MM.1S (cell line): ENCODE measurements around the gene PKHD1.
"Not testable (repeated sequence)": the region's sequence is repeated elsewhere in the genome, so short reads cannot be mapped to it uniquely, and the experiment has no call there.

Experiments
- DNase-seq: peaks from one replicate; pipeline ENCODE4 v3.0.0-alpha.2; 2015
- H2AFZ ChIP-seq: fragments of 300-600 bp; sonication (generic); 2 replicates; pipeline ENCODE4 v1.6.0; 2016; ENCODE audit warnings: antibody characterized with exemption, low read length
- H3F3A ChIP-seq: fragments of 300-600 bp; sonication (generic); 2 replicates; pipeline ENCODE4 v1.6.1; 2016; ENCODE audit warnings: mild to moderate bottlenecking, antibody characterized with exemption, low read length, moderate library complexity, mixed read lengths; ENCODE audit not compliant: insufficient read depth
- H3K27ac ChIP-seq: fragments of 300-600 bp; sonication (generic); 2 replicates; pipeline ENCODE4 v1.5.1; 2016; ENCODE audit warnings: mild to moderate bottlenecking, low read length
- H3K27me3 ChIP-seq: fragments of 300-600 bp; sonication (generic); replicated peaks from 2 replicates; pipeline ENCODE4 v1.6.0; 2016; ENCODE audit warnings: low read length; ENCODE audit not compliant: insufficient read depth
- H3K36me3 ChIP-seq: fragments of 300-600 bp; sonication (generic); replicated peaks from 2 replicates; pipeline ENCODE4 v1.6.1; 2016; ENCODE audit warnings: mild to moderate bottlenecking, low read length, mixed read lengths; ENCODE audit not compliant: insufficient read depth
- H3K4me1 ChIP-seq: fragments of 300-600 bp; sonication (generic); 2 replicates; pipeline ENCODE4 v1.6.1; 2016; ENCODE audit warnings: low read length, mixed read lengths
- H3K4me2 ChIP-seq: fragments of 300-600 bp; sonication (generic); 2 replicates; pipeline ENCODE4 v1.6.0; 2016; ENCODE audit warnings: low read depth, low read length
- H3K4me3 ChIP-seq: fragments of 300-600 bp; sonication (generic); 2 replicates; pipeline ENCODE4 v1.5.1; 2016; ENCODE audit warnings: low read length, mixed read lengths
- H3K79me2 ChIP-seq: fragments of 300-600 bp; sonication (generic); 2 replicates; pipeline ENCODE4 v1.6.1; 2016; ENCODE audit warnings: mixed run types, low read length, mixed read lengths
- H3K9ac ChIP-seq: fragments of 300-600 bp; sonication (generic); 2 replicates; pipeline ENCODE4 v1.6.1; 2016; ENCODE audit warnings: low read length, mixed read lengths
- H3K9me2 ChIP-seq: fragments of 300-600 bp; sonication (generic); replicated peaks from 2 replicates; pipeline ENCODE4 v1.6.1; 2016; ENCODE audit warnings: mild to moderate bottlenecking, low read length, mixed read lengths; ENCODE audit not compliant: insufficient read depth
- H3K9me3 ChIP-seq: fragments of 300-600 bp; sonication (generic); replicated peaks from 2 replicates; pipeline ENCODE4 v1.6.1; 2016; ENCODE audit warnings: mild to moderate bottlenecking, low read length, mixed read lengths; ENCODE audit not compliant: insufficient read depth
- H4K20me1 ChIP-seq: fragments of 300-600 bp; sonication (generic); 2 replicates; pipeline ENCODE4 v1.6.1; 2016; ENCODE audit warnings: mild to moderate bottlenecking, low read length, moderate library complexity, mixed read lengths; ENCODE audit not compliant: insufficient read depth
- CTCF ChIP-seq: fragments of 300-600 bp; sonication (generic); IDR thresholded peaks from 2 replicates; pipeline ENCODE4 v1.5.1; 2016; ENCODE audit warnings: antibody characterized with exemption, low read length, mixed read lengths
- EZH2 ChIP-seq: fragments of 300-600 bp; sonication (generic); optimal IDR thresholded peaks from 2 replicates; pipeline ENCODE3; 2017; ENCODE audit warnings: low read depth, mild to moderate bottlenecking, antibody characterized with exemption, low read length, mixed read lengths
- EZH2phosphoT487 ChIP-seq: fragments of 300-600 bp; sonication (generic); IDR thresholded peaks from 2 replicates; pipeline ENCODE4 v1.6.1; 2018; ENCODE audit warnings: antibody characterized with exemption, low read length

PKHD1 gene

GRCh38 chr6:51951924-51952323 is 135.5 kb downstream of the PKHD1 start:
- H3K4me3 ChIP-seq = no peak overlapping the region
- TF ChIP-seq CTCF = no peak
- TF ChIP-seq EZH2 = no peak
- no peak for TF ChIP-seq EZH2phosphoT487
- no peaks in the 10 kb centered on the region for H3F3A ChIP-seq
- no peak overlapping the region for H3K27ac ChIP-seq
- no peak overlapping the region for H3K9ac ChIP-seq
- H3K79me2 ChIP-seq = no peaks in the 10 kb centered on the region
- no peaks in the 10 kb centered on the region for H3K27me3 ChIP-seq
- H3K4me1 ChIP-seq = no peaks in the 10 kb centered on the region
- no peaks in the 10 kb centered on the region for H4K20me1 ChIP-seq
- no peaks in the 10 kb centered on the region for H3K9me3 ChIP-seq
- no peaks in the 10 kb centered on the region for H3K9me2 ChIP-seq
- DNase-seq = no peak
- H3K4me2 ChIP-seq = no peak overlapping the region
- H3K36me3 ChIP-seq = no peaks in the 10 kb centered on the region
- no peak overlapping the region for H2AFZ ChIP-seq

- Histone ChIP-seq H3K79me2 (no peaks in the 10 kb centered on the region), H3K9me3 (no peaks in the 10 kb centered on the region), H3K9me2 (no peaks in the 10 kb centered on the region), H2AFZ (no peak overlapping the region), H3K9ac (no peak overlapping the region), H3K4me2 (no peak overlapping the region), H3K4me1 (no peaks in the 10 kb centered on the region), H3K4me3 (no peak overlapping the region), H3K27ac (no peak overlapping the region), H3F3A (no peaks in the 10 kb centered on the region), H3K27me3 (no peaks in the 10 kb centered on the region), H4K20me1 (no peaks in the 10 kb centered on the region), H3K36me3 (no peaks in the 10 kb centered on the region)
- TF ChIP-seq EZH2phosphoT487 (no peak), CTCF (no peak), EZH2 (no peak)
- DNase-seq = no peak
Measured at GRCh38 chr6:51949526-51949925, 137.9 kb downstream of the PKHD1 start.

GRCh38 chr6:51939695-51940094 is 147.7 kb downstream of the PKHD1 start:
- H3K79me2 ChIP-seq, H3K4me3 ChIP-seq, H4K20me1 ChIP-seq, H3K4me1 ChIP-seq, H3K9me3 ChIP-seq, H3F3A ChIP-seq, H3K9ac ChIP-seq, H3K9me2 ChIP-seq, H3K27ac ChIP-seq, H3K27me3 ChIP-seq, H3K36me3 ChIP-seq, DNase-seq, H3K4me2 ChIP-seq, H2AFZ ChIP-seq: not testable (repeated sequence)

GRCh38 chr6:51936531-51937290 is 150.7 kb downstream of the PKHD1 start:
- TF ChIP-seq EZH2phosphoT487 (no peak), CTCF (no peak), EZH2 (no peak)
- no peak for DNase-seq

More at GRCh38 chr6:51936531-51937290, 150.7 kb downstream of the PKHD1 start:
- no peaks in the 10 kb centered on the region for H4K20me1 ChIP-seq
- no peak overlapping the region for H3K27ac ChIP-seq
- H2AFZ ChIP-seq = no peak overlapping the region
- no peaks in the 10 kb centered on the region for H3K36me3 ChIP-seq
- H3K9me3 ChIP-seq = no peaks in the 10 kb centered on the region
- H3K4me2 ChIP-seq = no peak overlapping the region
- H3K9me2 ChIP-seq = no peaks in the 10 kb centered on the region
- no peak overlapping the region for H3K9ac ChIP-seq
- no peaks in the 10 kb centered on the region for H3K27me3 ChIP-seq
- H3K4me3 ChIP-seq = no peak overlapping the region
- H3F3A ChIP-seq = no peaks in the 10 kb centered on the region
- H3K79me2 ChIP-seq = no peaks in the 10 kb centered on the region
- no peaks in the 10 kb centered on the region for H3K4me1 ChIP-seq
